HuH-7.5 (cell line): ENCODE results near the gene FAM200C.

ENCODE experiments used
- DNase-seq: peaks from one replicate; pipeline ENCODE4 v3.0.0; 2011; ENCODE audit warnings: low spot score

Gene FAM200C

GRCh38 chr5:160367261-160367660 lies 32.6 kb downstream of the FAM200C start:
- no peak for DNase-seq

GRCh38 chr5:160366230-160366629 lies 33.6 kb downstream of the FAM200C start:
- no peak for DNase-seq

- DNase-seq = no peak
Observed at GRCh38 chr5:160363660-160364395, 36.0 kb downstream of the FAM200C start.

GRCh38 chr5:160363211-160363610 lies 36.6 kb downstream of the FAM200C start:
- no peak for DNase-seq

GRCh38 chr5:160361624-160362228 lies 38.1 kb downstream of the FAM200C start:
- no peak for DNase-seq

- no peak for DNase-seq
Observed at GRCh38 chr5:160360310-160360709, 39.5 kb downstream of the FAM200C start.

GRCh38 chr5:160359816-160360215 lies 40.0 kb downstream of the FAM200C start:
- no peak for DNase-seq

- no peak for DNase-seq
Observed at GRCh38 chr5:160359242-160359641, 40.6 kb downstream of the FAM200C start.

GRCh38 chr5:160357861-160358411 lies 41.9 kb downstream of the FAM200C start:
- DNase-seq = no peak

GRCh38 chr5:160357394-160357793 lies 42.5 kb downstream of the FAM200C start:
- no peak for DNase-seq

GRCh38 chr5:160356550-160357347 lies 43.1 kb downstream of the FAM200C start:
- DNase-seq = no peak

GRCh38 chr5:160354666-160355065 lies 45.2 kb downstream of the FAM200C start:
- DNase-seq = no peak

GRCh38 chr5:160353379-160353778 lies 46.5 kb downstream of the FAM200C start:
- DNase-seq = no peak

GRCh38 chr5:160352308-160352707 lies 47.5 kb downstream of the FAM200C start:
- DNase-seq = no peak

GRCh38 chr5:160349935-160350303 lies 49.9 kb downstream of the FAM200C start:
- DNase-seq = no peak

- no peak for DNase-seq
Observed at GRCh38 chr5:160349249-160349934, 50.5 kb downstream of the FAM200C start.

- no peak for DNase-seq
Observed at GRCh38 chr5:160348080-160348479, 51.8 kb downstream of the FAM200C start.

GRCh38 chr5:160347448-160347847 lies 52.4 kb downstream of the FAM200C start:
- no peak for DNase-seq
